Measurements from ENCODE around the gene STOX1.
"Not testable (repeated sequence)": the region's sequence is repeated elsewhere in the genome, so short reads cannot be mapped to it uniquely, and the experiment has no call there.

Gene STOX1

DNA sequence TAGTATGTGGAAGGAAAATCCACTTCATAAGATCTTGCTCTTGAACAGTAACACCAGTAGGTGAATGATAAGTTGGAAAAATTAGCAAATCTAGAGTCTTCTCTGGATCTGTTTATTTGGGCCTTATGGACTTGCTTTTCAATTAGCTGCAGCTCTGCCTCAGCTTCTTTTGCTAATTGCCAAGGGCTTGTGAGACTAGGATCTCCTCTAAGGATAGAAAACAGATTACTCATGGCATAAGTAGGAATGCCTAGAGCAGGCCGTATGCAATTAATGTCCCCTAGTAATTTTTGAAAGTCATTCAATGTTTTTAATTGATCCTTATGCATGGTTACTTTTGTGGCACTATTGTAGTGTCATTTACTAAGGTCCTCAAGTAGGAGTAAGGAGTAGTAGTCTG, 37.3 kb downstream of the STOX1 start:
- no peaks in the 10 kb centered on the region; the same call in 1 of the 2 replicates for H3K27me3 ChIP-seq (ENCODE audit: insufficient read depth, low read length)
- H3K4me3 ChIP-seq (ENCODE audit: low read depth, low read length): no peak overlapping the region

GRCh38 chr10:68868173-68868572, 40.8 kb downstream of the STOX1 start:
- H3K36me3 ChIP-seq (ENCODE audit: insufficient read depth, low read length); H2AFZ ChIP-seq (ENCODE audit: low read length, unreplicated experiment); H3K27ac ChIP-seq (ENCODE audit: low read depth, low read length); H3K4me3 ChIP-seq (ENCODE audit: low read depth, low read length); H3K79me2 ChIP-seq (ENCODE audit: control insufficient read depth, insufficient read depth, low read length, unreplicated experiment); H3K27me3 ChIP-seq (ENCODE audit: insufficient read depth, low read length): not testable (repeated sequence)
- peaks cover 19% of the 10 kb centered on the region for H3K4me1 ChIP-seq (ENCODE audit: control insufficient read depth, insufficient read depth, low read length, unreplicated experiment)

More for the DNA sequence above, 37.3 kb downstream of the STOX1 start:
- no peak overlapping the region for H3K27ac ChIP-seq (ENCODE audit: low read depth, low read length)
- no peaks in the 10 kb centered on the region for H3K36me3 ChIP-seq (ENCODE audit: insufficient read depth, low read length)
- H2AFZ ChIP-seq (ENCODE audit: low read length, unreplicated experiment): no peak overlapping the region
- no peaks in the 10 kb centered on the region for H3K4me1 ChIP-seq (ENCODE audit: control insufficient read depth, insufficient read depth, low read length, unreplicated experiment)
- no peaks in the 10 kb centered on the region for H3K79me2 ChIP-seq (ENCODE audit: control insufficient read depth, insufficient read depth, low read length, unreplicated experiment)

- H3K27ac ChIP-seq (ENCODE audit: low read depth, low read length): no peak overlapping the region
- no peak overlapping the region for H3K4me3 ChIP-seq (ENCODE audit: low read depth, low read length)
- no peak overlapping the region for H2AFZ ChIP-seq (ENCODE audit: low read length, unreplicated experiment)
- no peaks in the 10 kb centered on the region for H3K79me2 ChIP-seq (ENCODE audit: control insufficient read depth, insufficient read depth, low read length, unreplicated experiment)
- no peaks in the 10 kb centered on the region for H3K36me3 ChIP-seq (ENCODE audit: insufficient read depth, low read length)
- no peaks in the 10 kb centered on the region for H3K27me3 ChIP-seq (ENCODE audit: insufficient read depth, low read length)
- peaks cover 19% of the 10 kb centered on the region for H3K4me1 ChIP-seq (ENCODE audit: control insufficient read depth, insufficient read depth, low read length, unreplicated experiment)
Measured at GRCh38 chr10:68869623-68870022, 42.3 kb downstream of the STOX1 start.

DNA sequence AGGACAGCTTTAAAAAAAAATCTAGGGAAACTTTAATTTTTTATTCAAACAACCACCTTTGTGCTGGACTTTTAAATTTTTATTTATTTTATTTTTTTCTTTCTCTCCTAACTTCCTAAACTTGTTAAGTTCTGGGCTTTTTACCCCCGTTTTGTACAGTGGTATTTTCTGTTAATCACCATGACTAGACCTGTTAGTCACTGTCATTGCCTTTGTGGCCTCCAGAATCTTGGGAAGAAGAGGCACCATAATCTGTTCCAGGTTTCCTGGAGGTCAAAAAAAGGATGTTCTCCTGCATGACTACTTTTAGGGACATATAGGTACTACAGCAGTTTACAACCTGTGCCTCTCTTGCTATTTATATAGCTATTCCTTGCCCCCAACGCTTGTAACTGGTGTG, 42.7 kb downstream of the STOX1 start:
- H3K27ac ChIP-seq (ENCODE audit: low read depth, low read length): no peak overlapping the region
- no peaks in the 10 kb centered on the region for H3K27me3 ChIP-seq (ENCODE audit: insufficient read depth, low read length)
- no peak overlapping the region for H2AFZ ChIP-seq (ENCODE audit: low read length, unreplicated experiment)
- peaks cover 19% of the 10 kb centered on the region for H3K4me1 ChIP-seq (ENCODE audit: control insufficient read depth, insufficient read depth, low read length, unreplicated experiment)
- H3K36me3 ChIP-seq (ENCODE audit: insufficient read depth, low read length): no peaks in the 10 kb centered on the region
- H3K4me3 ChIP-seq (ENCODE audit: low read depth, low read length): no peak overlapping the region
- no peaks in the 10 kb centered on the region for H3K79me2 ChIP-seq (ENCODE audit: control insufficient read depth, insufficient read depth, low read length, unreplicated experiment)

DNA sequence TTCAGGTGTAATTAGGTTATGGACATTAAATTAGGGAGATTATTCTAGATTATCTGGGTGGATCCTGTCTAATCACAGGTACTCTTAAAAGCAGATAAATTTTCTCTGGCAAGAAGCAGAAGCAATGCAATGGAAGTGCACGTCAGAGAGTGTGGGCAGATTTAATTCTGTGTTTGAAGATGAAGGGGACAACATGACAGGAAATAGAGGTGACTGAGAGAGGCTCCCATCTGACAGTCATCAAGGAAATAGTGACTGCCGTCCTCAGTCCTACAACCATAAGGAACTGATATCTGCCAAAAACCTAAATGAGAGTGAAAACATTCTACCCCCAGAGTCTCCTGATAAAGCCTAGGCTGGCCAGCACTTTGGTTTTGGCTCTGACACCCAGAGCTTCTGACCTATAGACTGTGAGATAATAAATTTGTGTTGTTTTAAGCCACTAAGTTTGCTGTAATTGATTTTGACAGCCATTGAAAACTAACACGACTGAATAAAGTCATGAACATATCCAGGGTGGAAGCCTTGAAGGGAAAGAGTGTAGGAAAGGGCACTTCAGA, 43.3 kb downstream of the STOX1 start:
- Histone ChIP-seq H3K27me3 (ENCODE audit: insufficient read depth, low read length) (no peaks in the 10 kb centered on the region), H3K27ac (ENCODE audit: low read depth, low read length) (peak overlapping the region; percentile 58), H3K79me2 (ENCODE audit: control insufficient read depth, insufficient read depth, low read length, unreplicated experiment) (no peaks in the 10 kb centered on the region), H3K4me1 (ENCODE audit: control insufficient read depth, insufficient read depth, low read length, unreplicated experiment) (peaks cover 19% of the 10 kb centered on the region), H2AFZ (ENCODE audit: low read length, unreplicated experiment) (no peak overlapping the region), H3K36me3 (ENCODE audit: insufficient read depth, low read length) (no peaks in the 10 kb centered on the region), H3K4me3 (ENCODE audit: low read depth, low read length) (no peak overlapping the region)

DNA sequence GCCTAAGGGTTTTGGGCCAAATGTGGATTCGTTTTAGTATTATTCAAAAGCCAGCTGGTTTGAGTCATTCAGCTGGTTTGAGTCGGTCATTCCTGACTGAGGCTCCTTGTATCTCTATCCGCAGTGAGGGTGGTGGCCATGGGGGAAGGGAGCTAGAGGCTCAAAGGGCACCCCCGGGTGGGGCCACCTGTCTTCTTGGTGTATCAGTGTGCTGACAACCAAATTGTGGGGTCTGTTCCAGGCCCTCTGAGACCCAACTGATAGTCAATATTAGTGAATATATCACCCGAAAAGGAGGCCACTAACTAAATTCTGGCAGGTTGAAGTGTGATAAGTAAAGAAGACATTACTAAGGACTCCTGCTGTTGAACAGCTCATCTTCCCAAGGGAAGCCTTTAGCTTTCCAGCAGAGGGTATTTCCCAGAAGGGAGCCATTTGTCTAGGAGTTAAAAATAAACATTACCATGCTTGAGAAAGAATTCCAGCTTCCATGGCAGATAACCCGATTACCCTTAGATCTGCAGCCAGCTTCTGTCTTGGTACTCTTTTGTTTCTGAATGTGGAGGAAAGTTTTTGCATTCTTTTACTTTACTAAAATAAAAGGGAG, 43.9 kb downstream of the STOX1 start:
- Histone ChIP-seq H3K27me3 (ENCODE audit: insufficient read depth, low read length) (no peaks in the 10 kb centered on the region), H3K4me3 (ENCODE audit: low read depth, low read length) (no peak overlapping the region), H3K27ac (ENCODE audit: low read depth, low read length) (peak overlapping the region; percentile 58), H3K4me1 (ENCODE audit: control insufficient read depth, insufficient read depth, low read length, unreplicated experiment) (peaks cover 19% of the 10 kb centered on the region), H2AFZ (ENCODE audit: low read length, unreplicated experiment) (peak overlapping the region; percentile 74), H3K79me2 (ENCODE audit: control insufficient read depth, insufficient read depth, low read length, unreplicated experiment) (no peaks in the 10 kb centered on the region), H3K36me3 (ENCODE audit: insufficient read depth, low read length) (no peaks in the 10 kb centered on the region)

DNA sequence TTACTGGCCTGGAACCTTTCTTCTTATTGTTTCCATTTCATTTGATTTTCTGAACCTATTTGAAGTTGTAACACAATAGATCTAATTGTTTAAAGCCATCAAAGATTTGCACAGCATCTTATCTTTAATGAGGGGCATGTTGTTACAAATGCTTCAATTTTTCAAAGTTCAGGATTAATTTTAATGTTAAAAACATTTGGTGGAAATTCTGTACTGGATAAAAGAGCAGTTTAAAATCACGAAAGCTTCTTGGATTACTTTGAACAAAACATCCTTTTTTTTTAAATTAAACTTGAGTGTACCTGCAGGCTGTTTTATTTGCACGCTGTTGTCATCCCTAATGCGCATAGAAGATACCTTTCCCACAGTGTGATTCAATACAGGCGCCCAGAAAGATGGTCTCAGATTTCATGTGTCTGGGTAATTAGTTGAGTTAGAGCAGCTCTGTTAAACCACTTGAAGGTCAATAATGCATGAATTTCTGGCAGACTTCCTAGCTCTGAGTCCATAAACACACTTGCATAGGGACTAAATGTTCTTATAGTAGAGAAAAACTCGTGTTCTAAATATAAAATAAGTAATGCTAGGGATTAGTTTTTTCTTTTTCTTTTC, 44.5 kb downstream of the STOX1 start:
- Histone ChIP-seq H3K36me3 (ENCODE audit: insufficient read depth, low read length) (no peaks in the 10 kb centered on the region), H3K4me3 (ENCODE audit: low read depth, low read length) (no peak overlapping the region), H3K79me2 (ENCODE audit: control insufficient read depth, insufficient read depth, low read length, unreplicated experiment) (no peaks in the 10 kb centered on the region), H3K27ac (ENCODE audit: low read depth, low read length) (peak overlapping the region; percentile 58), H2AFZ (ENCODE audit: low read length, unreplicated experiment) (peak overlapping the region; percentile 74), H3K4me1 (ENCODE audit: control insufficient read depth, insufficient read depth, low read length, unreplicated experiment) (peaks cover 19% of the 10 kb centered on the region), H3K27me3 (ENCODE audit: insufficient read depth, low read length) (no peaks in the 10 kb centered on the region)

GRCh38 chr10:68876246-68877138, 49.2 kb downstream of the STOX1 start:
- H3K79me2 ChIP-seq (ENCODE audit: control insufficient read depth, insufficient read depth, low read length, unreplicated experiment): no peaks in the 10 kb centered on the region
- H3K27ac ChIP-seq (ENCODE audit: low read depth, low read length): no peak overlapping the region
- H2AFZ ChIP-seq (ENCODE audit: low read length, unreplicated experiment): no peak overlapping the region
- no peaks in the 10 kb centered on the region; the same call in 1 of the 2 replicates for H3K27me3 ChIP-seq (ENCODE audit: insufficient read depth, low read length)
- H3K36me3 ChIP-seq (ENCODE audit: insufficient read depth, low read length): no peaks in the 10 kb centered on the region
- peaks cover 10% of the 10 kb centered on the region for H3K4me1 ChIP-seq (ENCODE audit: control insufficient read depth, insufficient read depth, low read length, unreplicated experiment)
- H3K4me3 ChIP-seq (ENCODE audit: low read depth, low read length): no peak overlapping the region

DNA sequence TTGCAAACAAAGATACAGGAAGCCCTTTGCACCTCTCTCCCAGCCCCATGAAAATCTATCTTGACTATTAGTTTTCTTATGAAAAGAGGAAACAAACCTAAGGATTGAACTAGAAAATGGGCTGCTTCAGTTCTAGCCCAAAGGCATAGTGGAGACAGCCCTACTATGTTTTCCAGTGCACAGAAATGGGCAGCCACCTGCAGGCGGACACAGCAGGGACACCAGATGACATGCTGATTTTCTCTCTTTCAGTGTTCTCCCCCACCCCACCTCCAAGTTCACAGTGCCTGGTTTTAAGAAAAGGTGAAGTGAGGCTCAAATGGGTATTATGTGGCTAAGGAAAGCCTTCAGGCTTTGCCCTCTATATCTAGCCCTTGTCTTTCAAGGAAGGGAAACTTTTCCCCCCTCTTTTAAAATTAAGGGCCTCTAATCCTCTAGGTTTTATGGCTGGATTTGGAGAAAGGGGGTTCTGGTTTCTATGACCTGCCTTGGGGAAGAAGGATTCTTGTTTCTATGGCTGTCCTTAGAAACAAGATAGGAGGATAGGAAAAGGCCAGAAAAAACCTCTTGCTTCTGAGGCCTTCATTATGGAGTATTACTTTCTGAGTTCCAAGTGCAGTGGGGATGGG, 50.3 kb downstream of the STOX1 start:
- Histone ChIP-seq H3K36me3 (ENCODE audit: insufficient read depth, low read length) (no peaks in the 10 kb centered on the region), H3K4me1 (ENCODE audit: control insufficient read depth, insufficient read depth, low read length, unreplicated experiment) (peaks cover under 1% of the 10 kb centered on the region), H3K27ac (ENCODE audit: low read depth, low read length) (no peak overlapping the region), H3K27me3 (ENCODE audit: insufficient read depth, low read length) (no peaks in the 10 kb centered on the region; the same call in 1 of the 2 replicates), H2AFZ (ENCODE audit: low read length, unreplicated experiment) (no peak overlapping the region), H3K79me2 (ENCODE audit: control insufficient read depth, insufficient read depth, low read length, unreplicated experiment) (no peaks in the 10 kb centered on the region), H3K4me3 (ENCODE audit: low read depth, low read length) (no peak overlapping the region)

GRCh38 chr10:68878496-68878895, 51.2 kb downstream of the STOX1 start:
- H3K4me3 ChIP-seq (ENCODE audit: low read depth, low read length): no peak overlapping the region
- no peaks in the 10 kb centered on the region; the same call in 1 of the 2 replicates for H3K27me3 ChIP-seq (ENCODE audit: insufficient read depth, low read length)
- no peak overlapping the region for H3K27ac ChIP-seq (ENCODE audit: low read depth, low read length)
- no peak overlapping the region for H2AFZ ChIP-seq (ENCODE audit: low read length, unreplicated experiment)
- no peaks in the 10 kb centered on the region for H3K79me2 ChIP-seq (ENCODE audit: control insufficient read depth, insufficient read depth, low read length, unreplicated experiment)
- no peaks in the 10 kb centered on the region for H3K36me3 ChIP-seq (ENCODE audit: insufficient read depth, low read length)
- no peaks in the 10 kb centered on the region for H3K4me1 ChIP-seq (ENCODE audit: control insufficient read depth, insufficient read depth, low read length, unreplicated experiment)
